Measurements from ENCODE around the gene C10orf62. TPM values are rescaled to one million over a fixed set of nuclear protein-coding genes. Genes with fewer than 3 reads are reported as not detected.

The C10orf62 gene
- total and polyA plus RNA-seq, 2 of the 8 experiments (the other 6 are each of a cell fraction or from before 2014, with no cell fraction given), result 0.05 TPM; not detected in 1

GRCh38 chr10:97618285-97618684 is 28.8 kb downstream of the C10orf62 start:
- ChIA-PET POLR2A (ENCODE audit: partially characterized antibody) (interaction anchor here (1.6 kb wide), 1 partner anchor 9 kb away, joined by 5 read pairs; no protein-coding TSS in a partner anchor), CTCF (ENCODE audit: partially characterized antibody) (interaction anchor here (0.6 to 12.2 kb wide), 3 partner anchors 31 to 1610 kb away, joined by 3 to 152 read pairs (median 3); partner anchors contain the start of gene ANKRD2)
- H2BK12ac ChIP-seq (ENCODE audit: low read depth, low read length), result no peak overlapping the region
- WGBS, 2 experiments (ENCODE audit: extremely low coverage in 1 of 2, insufficient coverage in 1 of 2, insufficient read length in 1 of 2, insufficient replicate concordance in 2 of 2, low coverage in 1 of 2, low lambda C conversion rate in 2 of 2, missing lambda C conversion rate in 1 of 2), result 94% methylated on average over 1 of the region's 4 CpGs; no CpG with 5 or more reads in 1 of the 2 experiments
- no peaks in the 10 kb centered on the region for H3K79me2 ChIP-seq (ENCODE audit: control insufficient read depth in 1 of 2, insufficient read depth in 2 of 2, low read length in 2 of 2)
- H2AFZ ChIP-seq (ENCODE audit: low read length), result no peak overlapping the region
- no peak overlapping the region for H3K4me3 ChIP-seq (ENCODE audit: extremely low read depth in 1 of 4, insufficient read depth in 2 of 4, low read depth in 3 of 4, low read length in 4 of 4)
- no peak overlapping the region for H3K4ac ChIP-seq (replicated peaks; ENCODE audit: insufficient read length, low read depth, low read length)
- H2BK15ac ChIP-seq (ENCODE audit: low read length), result no peak overlapping the region
- FAIRE-seq, result no peak
- no peaks in the 10 kb centered on the region for H3K23me2 ChIP-seq (ENCODE audit: low read depth, low read length)
- DNase-seq (ENCODE audit: low read depth in 1 of 2, low spot score in 2 of 2), result no peak
- H4K91ac ChIP-seq (replicated peaks; ENCODE audit: insufficient read length, low read length), result no peak overlapping the region
- H2BK5ac ChIP-seq (ENCODE audit: low read depth, low read length), result no peak overlapping the region
- H3K27me3 ChIP-seq (replicated peaks in 1 of 4; ENCODE audit: control insufficient read depth in 3 of 4, extremely low read depth in 1 of 4, insufficient read depth in 3 of 4, low read length in 3 of 4), result no peaks in the 10 kb centered on the region
- no peak overlapping the region for H3K9ac ChIP-seq (replicated peaks in 1 of 4; ENCODE audit: extremely low read depth in 1 of 4, low read depth in 3 of 4, low read length in 3 of 4)
- H3K4me1 ChIP-seq (replicated peaks in 1 of 4; ENCODE audit: control insufficient read depth in 3 of 4, insufficient read depth in 4 of 4, low read length in 3 of 4), result no peaks in the 10 kb centered on the region
- H3K9me3 ChIP-seq (ENCODE audit: insufficient read depth in 2 of 2, low read depth in 1 of 2, low read length in 1 of 2), result no peaks in the 10 kb centered on the region
- no peaks in the 10 kb centered on the region for H3K79me1 ChIP-seq (ENCODE audit: low read depth, low read length)
- peaks cover 0 to 4% of the 10 kb centered on the region in 2 experiments for H4K20me1 ChIP-seq (replicated peaks in 1 of 2; ENCODE audit: control insufficient read depth in 1 of 2, insufficient read depth in 2 of 2, low read length in 2 of 2)
- peaks cover 0 to 3% (median 2%) of the 10 kb centered on the region in 4 experiments; a peak in 1 of 8 replicates for H3K36me3 ChIP-seq (ENCODE audit: control insufficient read depth in 2 of 4, insufficient read depth in 4 of 4, low read length in 3 of 4)
- H3K27ac ChIP-seq (ENCODE audit: low read depth, low read length), result no peak overlapping the region
- H4K5ac ChIP-seq (ENCODE audit: insufficient read length, low read depth, low read length), result no peak overlapping the region
- H2BK120ac ChIP-seq (replicated peaks; ENCODE audit: low read depth, low read length), result no peak overlapping the region
- no peak overlapping the region for H3K14ac ChIP-seq (ENCODE audit: insufficient read length)
- H2AK5ac ChIP-seq (ENCODE audit: low read depth, low read length), result no peak overlapping the region
- H3K23ac ChIP-seq (ENCODE audit: insufficient read length), result no peak overlapping the region
- H3K18ac ChIP-seq (ENCODE audit: extremely low read depth, low read length), result no peak overlapping the region
- no peak overlapping the region for H4K8ac ChIP-seq (ENCODE audit: extremely low read depth, insufficient read depth, low read length)
- H2BK20ac ChIP-seq (ENCODE audit: low read length), result no peak overlapping the region
- TF ChIP-seq TAF1 (IDR thresholded peaks at IDR 0.05; ENCODE audit: low read depth, low read length), result no peak
- no peak for TF ChIP-seq RFX5 (IDR thresholded peaks at IDR 0.05; ENCODE audit: borderline replicate concordance, low read depth, low read length)
- no peak for TF ChIP-seq RAD21 (IDR thresholded peaks at IDR 0.05 in 1 of 2, conservative IDR thresholded peaks at IDR 0.05 in 1 of 2; ENCODE audit: low read depth in 2 of 2, low read length in 2 of 2)
- no peak for TF ChIP-seq YY1 (IDR thresholded peaks at IDR 0.05; ENCODE audit: low read depth, low read length)
- no peak for TF ChIP-seq GTF2F1 (IDR thresholded peaks at IDR 0.05; ENCODE audit: borderline replicate concordance, low read depth, low read length)
- TF ChIP-seq FOSL1 (IDR thresholded peaks at IDR 0.05; ENCODE audit: insufficient read depth, low read depth, low read length), result no peak
- no peak overlapping the region for H3K4me2 ChIP-seq (ENCODE audit: insufficient read depth in 1 of 2, low read depth in 2 of 2, low read length in 2 of 2)
- H3K56ac ChIP-seq (replicated peaks; ENCODE audit: insufficient read length, low read depth, low read length), result no peak overlapping the region
